GM12872 (cell line): ENCODE data around the gene ZNF236.

Experiments
- TF ChIP-seq, protein P1 (sequence below): IDR thresholded peaks from 3 replicates; pipeline ENCODE4 v1.5.1; 2011; ENCODE audit warnings: low read depth, mild to moderate bottlenecking, low read length, moderate library complexity; ENCODE audit not compliant: insufficient read depth

The ZNF236 gene

GRCh38 chr18:77009675-77010074 lies 187.3 kb downstream of the ZNF236 start:
- TF ChIP-seq, protein P1, sequence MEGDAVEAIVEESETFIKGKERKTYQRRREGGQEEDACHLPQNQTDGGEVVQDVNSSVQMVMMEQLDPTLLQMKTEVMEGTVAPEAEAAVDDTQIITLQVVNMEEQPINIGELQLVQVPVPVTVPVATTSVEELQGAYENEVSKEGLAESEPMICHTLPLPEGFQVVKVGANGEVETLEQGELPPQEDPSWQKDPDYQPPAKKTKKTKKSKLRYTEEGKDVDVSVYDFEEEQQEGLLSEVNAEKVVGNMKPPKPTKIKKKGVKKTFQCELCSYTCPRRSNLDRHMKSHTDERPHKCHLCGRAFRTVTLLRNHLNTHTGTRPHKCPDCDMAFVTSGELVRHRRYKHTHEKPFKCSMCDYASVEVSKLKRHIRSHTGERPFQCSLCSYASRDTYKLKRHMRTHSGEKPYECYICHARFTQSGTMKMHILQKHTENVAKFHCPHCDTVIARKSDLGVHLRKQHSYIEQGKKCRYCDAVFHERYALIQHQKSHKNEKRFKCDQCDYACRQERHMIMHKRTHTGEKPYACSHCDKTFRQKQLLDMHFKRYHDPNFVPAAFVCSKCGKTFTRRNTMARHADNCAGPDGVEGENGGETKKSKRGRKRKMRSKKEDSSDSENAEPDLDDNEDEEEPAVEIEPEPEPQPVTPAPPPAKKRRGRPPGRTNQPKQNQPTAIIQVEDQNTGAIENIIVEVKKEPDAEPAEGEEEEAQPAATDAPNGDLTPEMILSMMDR: no peak

DNA sequence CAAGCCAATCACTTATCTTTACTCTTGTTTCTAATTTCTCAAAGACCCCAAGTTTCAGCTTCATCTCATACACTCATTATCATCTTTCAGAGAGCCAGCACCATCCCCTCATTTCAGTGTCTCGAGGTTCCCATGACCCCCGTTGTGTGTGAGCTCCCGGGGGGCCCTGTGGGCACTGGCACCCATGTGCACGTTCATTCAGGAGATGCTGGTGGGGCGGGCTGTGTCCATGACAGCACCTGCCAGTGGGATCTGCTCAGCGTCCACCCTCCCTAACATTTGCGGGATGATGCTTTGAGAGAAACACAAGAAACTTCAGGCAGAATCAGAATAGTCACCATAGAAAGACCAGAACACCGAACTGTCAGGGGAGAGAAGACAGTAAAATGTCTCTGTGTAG lies 189.8 kb downstream of the ZNF236 start:
- TF ChIP-seq, protein P1: no peak

DNA sequence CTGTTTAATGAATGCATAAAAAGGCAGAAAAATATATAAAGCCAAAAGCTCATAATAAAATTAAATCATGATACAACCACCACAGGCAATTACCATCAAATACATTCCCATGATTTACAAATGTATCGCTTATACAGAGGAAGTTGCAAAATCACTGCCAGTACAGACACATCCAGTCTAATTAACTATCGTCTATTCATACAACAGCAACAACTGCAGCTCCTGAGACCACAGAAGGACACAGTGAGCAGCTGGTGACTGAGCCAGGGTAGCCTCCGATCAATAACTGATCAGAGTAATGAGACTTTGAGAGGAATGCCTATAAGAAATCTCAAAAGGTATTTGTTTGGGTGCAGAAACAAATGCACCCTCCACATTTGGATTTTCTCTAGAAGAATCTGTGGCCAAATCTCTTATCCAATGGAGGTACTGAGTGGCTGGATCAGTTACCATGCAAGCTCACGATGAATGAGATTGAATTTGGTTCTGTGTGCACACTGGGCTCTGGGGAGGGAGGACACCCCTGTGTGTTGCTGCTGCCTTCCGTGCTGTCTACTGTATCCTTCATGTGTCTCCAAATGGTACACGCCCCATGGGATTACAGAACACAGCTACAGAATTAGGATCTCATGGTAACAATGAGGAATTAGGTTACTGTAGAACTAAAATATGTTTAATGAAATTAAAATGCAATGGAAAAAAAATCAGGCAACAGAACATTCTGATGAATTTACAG lies 190.6 kb downstream of the ZNF236 start:
- TF ChIP-seq, protein P1: no peak

GRCh38 chr18:77013811-77014521 lies 191.6 kb downstream of the ZNF236 start:
- TF ChIP-seq, protein P1: no peak

- TF ChIP-seq, protein P1: no peak
Measured at GRCh38 chr18:77014538-77014937, 192.2 kb downstream of the ZNF236 start.

- TF ChIP-seq, protein P1: no peak
Measured at GRCh38 chr18:77015169-77015568, 192.8 kb downstream of the ZNF236 start.

GRCh38 chr18:77015771-77016710 lies 193.7 kb downstream of the ZNF236 start:
- TF ChIP-seq, protein P1: no peak
